OCI-LY1 (cell line): ENCODE results near the gene BCCIP.

Experiments used
- H2AFZ ChIP-seq: fragments of 200-600 bp; sonication (generic), shearing (Covaris generic); 2 replicates; pipeline ENCODE4 v1.6.0; 2014; ENCODE audit warnings: antibody characterized with exemption, mild to moderate bottlenecking, low read length
- H3F3A ChIP-seq: fragments of 200-600 bp; sonication (generic), shearing (Covaris generic); 2 replicates; pipeline ENCODE4 v1.6.0; 2014; ENCODE audit warnings: mild to moderate bottlenecking, antibody characterized with exemption, low read length, moderate library complexity; ENCODE audit not compliant: insufficient read depth
- H3K27ac ChIP-seq: fragments of 200-600 bp; sonication (generic); 2 replicates; pipeline ENCODE4 v1.5.1; 2014; ENCODE audit warnings: low read length, mixed run types, mild to moderate bottlenecking, low read depth; ENCODE audit not compliant: poor library complexity, severe bottlenecking
- H3K27me3 ChIP-seq: fragments of 200-600 bp; sonication (generic); 2 replicates; pipeline ENCODE4 v1.6.0; 2014; ENCODE audit warnings: antibody characterized with exemption, mild to moderate bottlenecking, low read length, moderate library complexity; ENCODE audit not compliant: insufficient read depth
- H3K36me3 ChIP-seq: fragments of 200-600 bp; sonication (generic); 2 replicates; pipeline ENCODE4 v1.6.1; 2014; ENCODE audit warnings: mild to moderate bottlenecking, antibody characterized with exemption, low read length, moderate library complexity, mixed read lengths; ENCODE audit not compliant: insufficient read depth
- H3K4me1 ChIP-seq: fragments of 200-600 bp; sonication (generic); 2 replicates; pipeline ENCODE4 v1.5.1; 2014; ENCODE audit warnings: mild to moderate bottlenecking, low read length, moderate library complexity; ENCODE audit not compliant: insufficient read depth, severe bottlenecking
- H3K4me2 ChIP-seq: fragments of 200-600 bp; sonication (generic), shearing (Covaris generic); 2 replicates; pipeline ENCODE4 v1.6.1; 2014; ENCODE audit warnings: low read length
- H3K4me3 ChIP-seq: fragments of 200-600 bp; sonication (generic); 2 replicates; pipeline ENCODE4 v1.5.1; 2014; ENCODE audit warnings: low read length, low read depth, mild to moderate bottlenecking, mixed read lengths; ENCODE audit not compliant: poor library complexity, severe bottlenecking
- H3K79me2 ChIP-seq: fragments of 200-600 bp; shearing (Covaris generic); 2 replicates; pipeline ENCODE4 v1.6.1; 2016; ENCODE audit warnings: mixed run types, low read length, mixed read lengths; ENCODE audit not compliant: insufficient read depth
- H3K9ac ChIP-seq: fragments of 200-600 bp; sonication (generic), shearing (Covaris generic); 2 replicates; pipeline ENCODE4 v1.6.1; 2014; ENCODE audit warnings: mild to moderate bottlenecking, low read length, mixed read lengths
- H3K9me2 ChIP-seq: fragments of 200-600 bp; sonication (generic), shearing (Covaris generic); 2 replicates; pipeline ENCODE4 v1.6.1; 2014; ENCODE audit warnings: low read depth, mild to moderate bottlenecking, low read length, mixed read lengths
- H3K9me3 ChIP-seq: fragments of 200-600 bp; shearing (Covaris generic); 2 replicates; pipeline ENCODE4 v1.6.1; 2014; ENCODE audit warnings: low read length, mixed read lengths
- H4K20me1 ChIP-seq: fragments of 200-600 bp; sonication (generic), shearing (Covaris generic); 2 replicates; pipeline ENCODE4 v1.6.0; 2016; ENCODE audit warnings: mild to moderate bottlenecking, low read length; ENCODE audit not compliant: insufficient read depth
- CTCF ChIP-seq: fragments of 200-600 bp; sonication (generic), shearing (Covaris generic); IDR thresholded peaks from 2 replicates; pipeline ENCODE4 v1.5.1; 2017; ENCODE audit warnings: mild to moderate bottlenecking, antibody characterized with exemption, low read length, moderate library complexity, mixed read lengths
- EZH2 ChIP-seq: fragments of 200-600 bp; sonication (generic), shearing (Covaris generic); IDR thresholded peaks from 2 replicates; pipeline ENCODE4 v1.8.0; 2017; ENCODE audit warnings: borderline replicate concordance, mixed run types, mild to moderate bottlenecking, antibody characterized with exemption, low read length, moderate library complexity, mixed read lengths

Gene BCCIP

DNA sequence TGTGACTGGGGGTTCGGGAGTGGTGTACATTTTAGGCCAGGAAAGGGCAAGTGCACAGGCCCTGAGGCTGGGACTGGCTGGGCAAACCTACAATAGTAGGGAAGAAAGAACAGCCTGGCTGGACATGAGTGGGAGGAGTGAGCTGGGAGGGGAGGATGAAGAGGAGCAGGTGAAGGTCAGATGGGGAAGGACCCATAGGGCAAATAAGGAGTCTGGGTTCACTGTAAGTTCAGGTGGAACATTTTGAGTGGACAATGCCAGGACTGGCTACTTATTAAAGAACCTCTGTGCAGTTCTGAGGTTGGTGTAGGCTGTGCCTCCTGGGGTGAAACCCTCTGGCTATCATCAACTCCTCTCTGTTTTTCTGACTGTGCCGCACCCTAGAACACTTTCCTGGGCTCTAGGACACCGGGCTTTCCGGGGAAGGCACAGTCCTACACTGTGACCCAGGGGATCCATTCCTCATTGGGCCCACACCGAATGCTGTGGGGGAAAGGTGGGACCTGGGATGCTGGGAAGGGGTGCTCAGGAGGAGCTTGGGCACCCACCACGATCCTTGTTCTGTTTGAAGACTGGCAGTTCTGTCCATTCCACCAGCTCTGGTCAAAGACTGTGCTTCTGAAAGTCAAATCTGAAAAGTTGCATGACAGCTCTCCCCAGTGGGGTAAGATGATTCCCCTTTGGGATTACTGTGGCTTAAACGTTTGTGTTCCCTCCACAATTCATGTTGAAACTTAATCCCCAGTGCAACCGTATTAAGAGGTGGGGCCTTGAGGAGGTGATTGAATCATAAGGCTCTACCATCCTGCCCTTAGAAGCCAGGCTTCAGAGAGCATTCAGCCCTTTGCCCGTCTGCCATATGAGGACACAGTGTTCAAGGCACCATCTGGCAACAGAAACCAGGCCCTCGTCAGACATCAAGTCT is 43.7 kb upstream of the BCCIP start:
- no peak overlapping the region for H3K27ac ChIP-seq
- H3K9me2 ChIP-seq = no peaks in the 10 kb centered on the region
- no peaks in the 10 kb centered on the region for H3K27me3 ChIP-seq
- H3K4me2 ChIP-seq = no peak overlapping the region
- H4K20me1 ChIP-seq = no peaks in the 10 kb centered on the region
- H3K4me1 ChIP-seq = no peaks in the 10 kb centered on the region
- no peaks in the 10 kb centered on the region for H3F3A ChIP-seq
- no peaks in the 10 kb centered on the region for H3K9me3 ChIP-seq
- no peak overlapping the region for H3K4me3 ChIP-seq
- no peak overlapping the region for H2AFZ ChIP-seq
- no peak for TF ChIP-seq EZH2
- TF ChIP-seq CTCF = no peak
- no peak overlapping the region for H3K9ac ChIP-seq
- no peaks in the 10 kb centered on the region for H3K79me2 ChIP-seq
- no peaks in the 10 kb centered on the region for H3K36me3 ChIP-seq

- H3K9me3 ChIP-seq = no peaks in the 10 kb centered on the region
- H3K27ac ChIP-seq = no peak overlapping the region
- no peak overlapping the region for H3K4me2 ChIP-seq
- H2AFZ ChIP-seq = no peak overlapping the region
- no peak for TF ChIP-seq EZH2
- no peak for TF ChIP-seq CTCF
- H3K36me3 ChIP-seq = no peaks in the 10 kb centered on the region
- H3K27me3 ChIP-seq = no peaks in the 10 kb centered on the region
- no peaks in the 10 kb centered on the region for H3K9me2 ChIP-seq
- no peaks in the 10 kb centered on the region for H3F3A ChIP-seq
- no peaks in the 10 kb centered on the region for H3K79me2 ChIP-seq
- H4K20me1 ChIP-seq = no peaks in the 10 kb centered on the region
- no peak overlapping the region for H3K9ac ChIP-seq
- no peak overlapping the region for H3K4me3 ChIP-seq
- H3K4me1 ChIP-seq = no peaks in the 10 kb centered on the region
Observed at GRCh38 chr10:125781374-125781773, 42.0 kb upstream of the BCCIP start.

DNA sequence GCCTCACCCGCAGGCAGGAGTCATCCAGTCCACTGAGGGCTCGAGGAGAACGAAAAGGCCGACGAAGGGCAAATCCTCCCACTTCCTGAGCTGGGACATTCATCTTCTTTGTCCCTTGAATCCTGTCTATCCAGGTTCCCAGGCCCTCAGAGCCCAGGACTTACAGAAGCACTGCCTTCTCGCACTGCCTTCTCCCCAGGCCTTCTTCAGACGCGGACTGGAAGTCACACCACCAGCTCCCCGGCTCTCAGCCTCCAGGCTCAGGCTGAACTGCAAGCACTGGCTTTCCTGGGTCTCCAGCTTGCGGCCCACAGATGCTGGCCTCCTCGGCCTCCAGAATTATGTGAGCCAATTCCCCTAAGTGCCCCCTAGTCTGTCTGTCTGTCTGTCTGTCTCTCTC is 41.3 kb upstream of the BCCIP start:
- Histone ChIP-seq H3K9me2 (no peaks in the 10 kb centered on the region), H4K20me1 (no peaks in the 10 kb centered on the region), H3K4me2 (no peak overlapping the region), H3K27me3 (no peaks in the 10 kb centered on the region), H3K36me3 (no peaks in the 10 kb centered on the region), H3K4me1 (no peaks in the 10 kb centered on the region), H3F3A (no peaks in the 10 kb centered on the region), H3K4me3 (no peak overlapping the region), H3K9me3 (no peaks in the 10 kb centered on the region), H2AFZ (no peak overlapping the region), H3K79me2 (no peaks in the 10 kb centered on the region), H3K27ac (no peak overlapping the region), H3K9ac (no peak overlapping the region)
- TF ChIP-seq CTCF = no peak
- no peak for TF ChIP-seq EZH2
